ENCODE measurements around the gene MANF.

The MANF gene

GRCh38 chr3:51426921-51427320 lies 41.8 kb downstream of the MANF start:
- DNase-seq (ENCODE audit: extremely low read depth in 1 of 2, low read depth in 1 of 2) = no peak

- DNase-seq (ENCODE audit: extremely low read depth in 1 of 2, low read depth in 1 of 2) = no peak
Observed at GRCh38 chr3:51429138-51429537, 44.0 kb downstream of the MANF start.

GRCh38 chr3:51434110-51434509 lies 49.0 kb downstream of the MANF start:
- no peak for DNase-seq (ENCODE audit: extremely low read depth in 1 of 2, low read depth in 1 of 2)

GRCh38 chr3:51434746-51435327 lies 49.7 kb downstream of the MANF start:
- peak in 1 of 2 donors; percentile 18 for DNase-seq (ENCODE audit: extremely low read depth in 1 of 2, low read depth in 1 of 2)

- DNase-seq (ENCODE audit: extremely low read depth in 1 of 2, low read depth in 1 of 2) = no peak
Observed at GRCh38 chr3:51436998-51437639, 52.0 kb downstream of the MANF start.

Data from stimulated activated CD8-positive, alpha-beta memory T cell treated with anti-CD3 and anti-CD28 coated beads, Interleukin-7, amount 100 ng/mL, for 48 hours (primary cell).